ENCODE results near the gene NEDD9. TPM values are rescaled to one million over a fixed set of nuclear protein-coding genes. Genes with fewer than 3 reads are reported as not detected.

Gene NEDD9
- total and polyA plus RNA-seq, 2 of the 13 experiments (the other 11 are each of a cell fraction or from before 2014, with no cell fraction given), result 27.1 to 389 TPM

DNA sequence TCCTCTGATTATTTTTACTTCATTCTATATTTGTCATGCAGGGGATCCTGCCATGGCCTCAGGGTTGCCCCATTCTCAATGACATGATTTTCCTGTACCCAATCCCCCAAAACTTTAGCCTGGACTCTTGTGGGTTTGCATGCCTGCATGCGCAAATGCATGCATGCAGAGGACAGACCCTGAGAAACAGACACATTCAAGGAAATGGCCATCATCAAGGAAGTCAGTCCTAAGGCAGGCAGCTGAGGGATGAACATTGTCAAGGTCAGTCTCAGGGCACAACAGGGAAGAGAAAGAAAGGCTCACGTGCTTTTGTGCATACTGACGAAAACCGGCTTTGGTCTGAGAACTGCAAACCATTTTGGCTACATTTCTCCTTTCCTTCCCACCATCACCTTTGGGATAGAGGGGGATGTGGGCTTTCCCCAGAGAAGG lies 13.1 kb downstream of the NEDD9 start (continued):
- TF ChIP-seq, protein P1, sequence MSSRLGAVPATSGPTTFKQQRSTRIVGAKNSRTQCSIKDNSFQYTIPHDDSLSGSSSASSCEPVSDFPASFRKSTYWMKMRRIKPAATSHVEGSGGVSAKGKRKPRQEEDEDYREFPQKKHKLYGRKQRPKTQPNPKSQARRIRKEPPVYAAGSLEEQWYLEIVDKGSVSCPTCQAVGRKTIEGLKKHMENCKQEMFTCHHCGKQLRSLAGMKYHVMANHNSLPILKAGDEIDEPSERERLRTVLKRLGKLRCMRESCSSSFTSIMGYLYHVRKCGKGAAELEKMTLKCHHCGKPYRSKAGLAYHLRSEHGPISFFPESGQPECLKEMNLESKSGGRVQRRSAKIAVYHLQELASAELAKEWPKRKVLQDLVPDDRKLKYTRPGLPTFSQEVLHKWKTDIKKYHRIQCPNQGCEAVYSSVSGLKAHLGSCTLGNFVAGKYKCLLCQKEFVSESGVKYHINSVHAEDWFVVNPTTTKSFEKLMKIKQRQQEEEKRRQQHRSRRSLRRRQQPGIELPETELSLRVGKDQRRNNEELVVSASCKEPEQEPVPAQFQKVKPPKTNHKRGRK (CRISPR knock-in tag; IDR thresholded peaks at IDR 0.05), result no peak; the same call in 1 of the 2 replicates
- TF ChIP-seq CREB1 (IDR thresholded peaks at IDR 0.05), result no peak
- TF ChIP-seq CREB1 (CRISPR knock-in tag; IDR thresholded peaks at IDR 0.05), result no peak
- no peak for TF ChIP-seq ARHGAP35 (CRISPR knock-in tag; IDR thresholded peaks at IDR 0.05; ENCODE audit: borderline replicate concordance)
- TF ChIP-seq CBX5 (CRISPR knock-in tag; IDR thresholded peaks at IDR 0.05; ENCODE audit: borderline replicate concordance), result no peak
- TF ChIP-seq ZNF232 (CRISPR knock-in tag; IDR thresholded peaks at IDR 0.05; ENCODE audit: borderline replicate concordance), result no peak
- TF ChIP-seq HNRNPUL1 (IDR thresholded peaks at IDR 0.05; ENCODE audit: low read depth, low read length), result no peak
- TF ChIP-seq EZH2 (conservative IDR thresholded peaks at IDR 0.05; ENCODE audit: low read depth, low read length), result no peak
- no peak; the same call in 1 of the 2 replicates for TF ChIP-seq KAT7 (CRISPR knock-in tag; IDR thresholded peaks at IDR 0.05; ENCODE audit: borderline replicate concordance)
- 0 out of 2 replicates have a peak, but pooled peaks have one; percentile 3 for TF ChIP-seq ZMAT3 (CRISPR knock-in tag; conservative IDR thresholded peaks at IDR 0.05)
- TF ChIP-seq ZSCAN12 (CRISPR knock-in tag; IDR thresholded peaks at IDR 0.05), result no peak
- TF ChIP-seq KLF9 (CRISPR knock-in tag; IDR thresholded peaks at IDR 0.05; ENCODE audit: low read depth), result no peak
- TF ChIP-seq EEA1 (CRISPR knock-in tag; IDR thresholded peaks at IDR 0.05; ENCODE audit: borderline replicate concordance), result no peak
- TF ChIP-seq, protein P2, sequence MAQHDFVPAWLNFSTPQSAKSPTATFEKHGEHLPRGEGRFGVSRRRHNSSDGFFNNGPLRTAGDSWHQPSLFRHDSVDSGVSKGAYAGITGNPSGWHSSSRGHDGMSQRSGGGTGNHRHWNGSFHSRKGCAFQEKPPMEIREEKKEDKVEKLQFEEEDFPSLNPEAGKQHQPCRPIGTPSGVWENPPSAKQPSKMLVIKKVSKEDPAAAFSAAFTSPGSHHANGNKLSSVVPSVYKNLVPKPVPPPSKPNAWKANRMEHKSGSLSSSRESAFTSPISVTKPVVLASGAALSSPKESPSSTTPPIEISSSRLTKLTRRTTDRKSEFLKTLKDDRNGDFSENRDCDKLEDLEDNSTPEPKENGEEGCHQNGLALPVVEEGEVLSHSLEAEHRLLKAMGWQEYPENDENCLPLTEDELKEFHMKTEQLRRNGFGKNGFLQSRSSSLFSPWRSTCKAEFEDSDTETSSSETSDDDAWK (CRISPR knock-in tag; IDR thresholded peaks at IDR 0.05), result no peak
- TF ChIP-seq ZBTB42 (CRISPR knock-in tag; IDR thresholded peaks at IDR 0.05), result no peak
- no peak for TF ChIP-seq ZNF614 (CRISPR knock-in tag; IDR thresholded peaks at IDR 0.05; ENCODE audit: borderline replicate concordance)
- no peak for TF ChIP-seq ZNF761 (CRISPR knock-in tag; conservative IDR thresholded peaks at IDR 0.05)
- TF ChIP-seq, protein P3, sequence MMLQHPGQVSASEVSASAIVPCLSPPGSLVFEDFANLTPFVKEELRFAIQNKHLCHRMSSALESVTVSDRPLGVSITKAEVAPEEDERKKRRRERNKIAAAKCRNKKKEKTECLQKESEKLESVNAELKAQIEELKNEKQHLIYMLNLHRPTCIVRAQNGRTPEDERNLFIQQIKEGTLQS (CRISPR knock-in tag; IDR thresholded peaks at IDR 0.05), result no peak
- no peak for TF ChIP-seq CC2D1A (CRISPR knock-in tag; IDR thresholded peaks at IDR 0.05)
- no peak for TF ChIP-seq SNAPC2 (CRISPR knock-in tag; IDR thresholded peaks at IDR 0.05)
- no peak for TF ChIP-seq ZNF296 (CRISPR knock-in tag; conservative IDR thresholded peaks at IDR 0.05)
- TF ChIP-seq, protein P4, sequence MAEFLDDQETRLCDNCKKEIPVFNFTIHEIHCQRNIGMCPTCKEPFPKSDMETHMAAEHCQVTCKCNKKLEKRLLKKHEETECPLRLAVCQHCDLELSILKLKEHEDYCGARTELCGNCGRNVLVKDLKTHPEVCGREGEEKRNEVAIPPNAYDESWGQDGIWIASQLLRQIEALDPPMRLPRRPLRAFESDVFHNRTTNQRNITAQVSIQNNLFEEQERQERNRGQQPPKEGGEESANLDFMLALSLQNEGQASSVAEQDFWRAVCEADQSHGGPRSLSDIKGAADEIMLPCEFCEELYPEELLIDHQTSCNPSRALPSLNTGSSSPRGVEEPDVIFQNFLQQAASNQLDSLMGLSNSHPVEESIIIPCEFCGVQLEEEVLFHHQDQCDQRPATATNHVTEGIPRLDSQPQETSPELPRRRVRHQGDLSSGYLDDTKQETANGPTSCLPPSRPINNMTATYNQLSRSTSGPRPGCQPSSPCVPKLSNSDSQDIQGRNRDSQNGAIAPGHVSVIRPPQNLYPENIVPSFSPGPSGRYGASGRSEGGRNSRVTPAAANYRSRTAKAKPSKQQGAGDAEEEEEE (CRISPR knock-in tag; IDR thresholded peaks at IDR 0.05; ENCODE audit: borderline replicate concordance), result no peak
- no peak for TF ChIP-seq HNRNPK (IDR thresholded peaks at IDR 0.05; ENCODE audit: low read depth, low read length, poor library complexity, severe bottlenecking)
- no peak for TF ChIP-seq CENPX (CRISPR knock-in tag; IDR thresholded peaks at IDR 0.05)
- no peak for TF ChIP-seq NBN (conservative IDR thresholded peaks at IDR 0.05)
- TF ChIP-seq ZNF564 (CRISPR knock-in tag; IDR thresholded peaks at IDR 0.05), result no peak
- TF ChIP-seq HNRNPLL (IDR thresholded peaks at IDR 0.05; ENCODE audit: low read depth, low read length, poor library complexity, severe bottlenecking), result no peak

All from HepG2 (cell line).